Upper lobe of left lung (tissue), 6 donors: ENCODE data around the gene PAX7. TPM values are rescaled to one million over a fixed set of nuclear protein-coding genes. Genes with fewer than 3 reads are reported as not detected.

ENCODE experiments used
- ATAC-seq, 2 donors: fragments of 200-7000 bp; cut with Tn5 transposase; one replicate each; pipeline ENCODE4 v1.9.1; 2022; ENCODE audit warnings: mild to moderate bottlenecking in 2 of 2, moderate library complexity in 2 of 2; ENCODE audit not compliant: low FRiP score in 2 of 2
- DNase-seq, 2 donors: peaks; one replicate each; pipeline ENCODE4 v3.0.0-alpha.2; 2019 to 2020
- H3K27ac ChIP-seq, 4 donors: fragments of 200-600 bp; sonication (generic); one replicate each; pipeline ENCODE4 v1.5.1; 2016 to 2019
- H3K27me3 ChIP-seq, 4 donors: fragments of 200-600 bp; sonication (generic); one replicate each; pipeline ENCODE4 v1.5.1; 2017 to 2019
- H3K36me3 ChIP-seq, 4 donors: fragments of 200-600 bp; sonication (generic); one replicate each; pipeline ENCODE4 v1.5.1; 2016 to 2019
- H3K4me1 ChIP-seq, 4 donors: fragments of 200-600 bp; sonication (generic); one replicate each; pipeline ENCODE4 v1.5.1; 2018 to 2019
- H3K4me3 ChIP-seq, 4 donors: fragments of 200-600 bp; sonication (generic); one replicate each; pipeline ENCODE4 v1.5.1; 2017 to 2019; ENCODE audit warnings: mild to moderate bottlenecking in 2 of 4, moderate library complexity in 1 of 4
- H3K9me3 ChIP-seq, 4 donors: fragments of 200-600 bp; sonication (generic); one replicate each; pipeline ENCODE4 v1.5.1; 2018 to 2019
- CTCF ChIP-seq, 6 experiments: fragments of 450-650 bp in 4 of 6; fragments of 200-600 bp in 2 of 6; sonication (generic) in 2 of 6; IDR thresholded peaks; one replicate each; pipeline ENCODE4 v1.5.1; 2016 to 2019; ENCODE audit warnings: antibody characterized with exemption in 6 of 6
- EP300 ChIP-seq, 4 donors: sonication (generic); formaldehyde crosslinking; IDR thresholded peaks; one replicate each; pipeline ENCODE4 v1.5.1; 2017; ENCODE audit warnings: antibody characterized with exemption in 4 of 4, control low read depth in 2 of 4
- POLR2A ChIP-seq, 4 donors: fragments of 450-650 bp; IDR thresholded peaks; one replicate each; pipeline ENCODE4 v1.5.1; 2016 to 2017; ENCODE audit warnings: antibody characterized with exemption in 4 of 4, mild to moderate bottlenecking in 2 of 4
- POLR2AphosphoS5 ChIP-seq, 2 donors: sonication (generic); formaldehyde crosslinking; IDR thresholded peaks; one replicate each; pipeline ENCODE4 v1.5.1; 2017; ENCODE audit warnings: antibody characterized with exemption in 2 of 2
- WGBS, 2 donors: methylation state at CpG; one replicate each; pipeline ENCODE4 v1.1.5; 2017 to 2018; 5-methylcytosine and 5-hydroxymethylcytosine counted together
- total RNA-seq, 6 donors: library from RNA; depleted of rRNA in 4 of 6; stranded (reverse); fragments of >200 nt in 4 of 6; gene quantifications; one replicate each; pipeline versions ENCODE4 v1.1.0 to v1.2.1, GENCODE V29; 2016 to 2021
- donor health status: DM: no; HTN: no; CAD: no; lungs with moderate emphysema.
- donor health status: DM: no; HTN: yes; CAD: no; lungs with severe emphysema.

The PAX7 gene
- total RNA-seq, 6 donors from 2014 or later, result not detected

DNA sequence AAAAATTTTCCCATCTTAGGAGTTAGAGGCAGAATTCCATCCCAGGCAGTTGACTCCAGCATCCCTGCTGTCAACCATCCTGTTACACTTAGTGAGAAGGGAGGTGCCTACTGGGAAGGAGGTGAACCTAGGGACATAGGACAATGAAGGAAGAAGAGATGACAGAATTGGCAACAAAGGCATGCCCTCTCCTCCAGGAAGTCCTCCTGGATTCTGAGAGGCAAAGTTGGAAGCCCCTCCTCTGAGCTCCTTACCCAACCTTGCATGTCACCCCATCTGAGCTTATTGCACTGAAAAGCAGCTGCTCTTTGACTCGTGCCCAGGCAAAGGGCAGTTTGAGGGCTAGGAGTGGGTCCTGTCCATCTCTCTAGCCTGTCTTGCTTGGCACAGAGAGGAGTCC, 66.9 kb downstream of the PAX7 start:
- 41 to 45% methylated on average over 1 of the region's 1 CpG for WGBS, 2 donors

DNA sequence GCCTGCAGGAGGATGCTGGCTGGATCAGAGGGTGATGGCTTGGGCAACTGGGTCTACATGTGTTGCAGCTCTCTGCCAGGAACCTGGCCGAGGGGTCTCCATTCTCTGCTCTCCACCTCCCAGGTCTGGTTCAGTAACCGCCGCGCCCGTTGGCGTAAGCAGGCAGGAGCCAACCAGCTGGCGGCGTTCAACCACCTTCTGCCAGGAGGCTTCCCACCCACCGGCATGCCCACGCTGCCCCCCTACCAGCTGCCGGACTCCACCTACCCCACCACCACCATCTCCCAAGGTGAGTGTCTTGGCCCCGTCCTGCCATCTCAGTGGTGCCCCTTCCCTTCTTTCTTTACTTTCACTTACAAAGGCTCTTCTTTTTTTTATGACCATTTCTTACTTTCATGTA, 69.9 kb downstream of the PAX7 start:
- DNase-seq, result no peak
- 92 to 95% methylated on average over 12 of the region's 12 CpGs for WGBS, 2 donors

More for the DNA sequence above, 66.9 kb downstream of the PAX7 start:
- H3K36me3 ChIP-seq, result no peaks in the 10 kb centered on the region
- no peak for DNase-seq
- no peaks in the 10 kb centered on the region for H3K4me1 ChIP-seq
- no peak overlapping the region for H3K27ac ChIP-seq
- H3K9me3 ChIP-seq, result no peaks in the 10 kb centered on the region
- no peak overlapping the region for H3K4me3 ChIP-seq
- TF ChIP-seq POLR2A (IDR thresholded peaks at IDR 0.05) (no peak), EP300 (IDR thresholded peaks at IDR 0.05) (no peak), CTCF (IDR thresholded peaks at IDR 0.05) (no peak), POLR2AphosphoS5 (IDR thresholded peaks at IDR 0.05) (no peak)
- no peak for ATAC-seq
- peaks cover 0 to 8% (median 1%) of the 10 kb centered on the region in 4 donors for H3K27me3 ChIP-seq

DNA sequence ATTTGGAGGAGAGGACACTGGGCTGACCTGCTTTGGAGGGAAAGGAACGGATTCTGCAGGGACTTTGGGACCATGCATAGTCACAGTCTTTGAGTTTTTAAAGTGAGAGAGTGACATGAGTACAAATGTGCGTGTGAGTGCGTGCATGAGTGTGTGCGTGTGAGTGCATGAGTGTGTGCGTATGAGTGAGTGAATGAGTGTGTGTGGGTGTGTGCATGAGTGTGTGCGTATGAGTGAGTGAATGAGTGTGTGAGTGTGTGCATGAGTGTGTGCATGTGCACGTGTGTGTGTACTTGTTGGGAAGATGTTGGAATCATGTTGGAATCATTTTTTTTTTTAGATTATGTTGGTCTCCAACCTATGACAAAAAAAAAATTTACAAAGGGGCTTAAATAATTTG, 70.5 kb downstream of the PAX7 start:
- H3K9me3 ChIP-seq, result no peaks in the 10 kb centered on the region
- 78 to 83% methylated on average over 7 of the region's 7 CpGs for WGBS, 2 donors
- H3K4me3 ChIP-seq, result no peak overlapping the region
- DNase-seq (no peak), ATAC-seq (no peak)
- no peaks in the 10 kb centered on the region for H3K4me1 ChIP-seq
- H3K36me3 ChIP-seq, result no peaks in the 10 kb centered on the region
- H3K27me3 ChIP-seq, result peaks cover 0 to 6% (median 2%) of the 10 kb centered on the region in 4 donors
- no peak overlapping the region for H3K27ac ChIP-seq
- TF ChIP-seq POLR2A (IDR thresholded peaks at IDR 0.05), result no peak
- TF ChIP-seq POLR2AphosphoS5 (IDR thresholded peaks at IDR 0.05), result no peak
- TF ChIP-seq CTCF (IDR thresholded peaks at IDR 0.05), result no peak
- TF ChIP-seq EP300 (IDR thresholded peaks at IDR 0.05), result no peak

More for the DNA sequence above, 69.9 kb downstream of the PAX7 start:
- no peak overlapping the region for H3K27ac ChIP-seq
- TF ChIP-seq CTCF (IDR thresholded peaks at IDR 0.05), result no peak
- no peak for TF ChIP-seq POLR2A (IDR thresholded peaks at IDR 0.05)
- no peak for TF ChIP-seq POLR2AphosphoS5 (IDR thresholded peaks at IDR 0.05)
- no peak for TF ChIP-seq EP300 (IDR thresholded peaks at IDR 0.05)
- H3K27me3 ChIP-seq, result peaks cover 0 to 6% (median 2%) of the 10 kb centered on the region in 4 donors
- H3K9me3 ChIP-seq, result no peaks in the 10 kb centered on the region
- ATAC-seq, result no peak
- H3K4me1 ChIP-seq, result no peaks in the 10 kb centered on the region
- H3K36me3 ChIP-seq, result no peaks in the 10 kb centered on the region
- H3K4me3 ChIP-seq, result no peak overlapping the region

DNA sequence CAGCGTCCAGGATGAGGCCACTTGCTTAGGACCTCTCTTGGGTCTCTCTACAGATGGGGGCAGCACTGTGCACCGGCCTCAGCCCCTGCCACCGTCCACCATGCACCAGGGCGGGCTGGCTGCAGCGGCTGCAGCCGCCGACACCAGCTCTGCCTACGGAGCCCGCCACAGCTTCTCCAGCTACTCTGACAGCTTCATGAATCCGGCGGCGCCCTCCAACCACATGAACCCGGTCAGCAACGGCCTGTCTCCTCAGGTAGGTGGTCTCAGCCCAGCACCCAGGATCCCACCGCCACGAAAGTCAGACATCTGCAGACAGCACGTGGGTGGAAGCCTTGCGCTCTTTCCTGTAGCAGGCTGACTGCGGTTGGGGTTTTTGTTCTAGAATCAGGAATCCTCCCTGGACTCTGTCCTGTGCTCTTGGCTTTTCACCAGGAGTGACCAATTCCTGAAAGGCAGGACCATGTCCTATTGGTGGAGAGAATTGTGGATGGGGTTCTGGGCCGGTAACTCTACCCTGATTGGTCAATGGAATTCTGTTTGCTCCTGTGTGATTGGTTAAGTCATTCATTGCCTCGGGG, 72.5 kb downstream of the PAX7 start:
- peaks cover 0 to 6% (median 2%) of the 10 kb centered on the region in 4 donors for H3K27me3 ChIP-seq
- H3K36me3 ChIP-seq, result no peaks in the 10 kb centered on the region
- H3K27ac ChIP-seq, result no peak overlapping the region
- H3K4me1 ChIP-seq, result no peaks in the 10 kb centered on the region
- H3K4me3 ChIP-seq, result no peak overlapping the region
- H3K9me3 ChIP-seq, result no peaks in the 10 kb centered on the region
- WGBS, 2 donors, result 59 to 66% methylated on average over 5 to 21 of the region's 21 CpGs
- ATAC-seq (peak in 1 of 2 donors; percentile 35), DNase-seq (no peak)
- TF ChIP-seq POLR2A (IDR thresholded peaks at IDR 0.05) (no peak), EP300 (IDR thresholded peaks at IDR 0.05) (no peak), POLR2AphosphoS5 (IDR thresholded peaks at IDR 0.05) (no peak), CTCF (IDR thresholded peaks at IDR 0.05) (no peak)

- no peak overlapping the region for H3K27ac ChIP-seq
- H3K36me3 ChIP-seq, result no peaks in the 10 kb centered on the region
- ATAC-seq (no peak), DNase-seq (no peak)
- H3K9me3 ChIP-seq, result no peaks in the 10 kb centered on the region
- TF ChIP-seq POLR2A (IDR thresholded peaks at IDR 0.05) (no peak), CTCF (IDR thresholded peaks at IDR 0.05) (no peak), EP300 (IDR thresholded peaks at IDR 0.05) (no peak), POLR2AphosphoS5 (IDR thresholded peaks at IDR 0.05) (no peak)
- WGBS, 2 donors, result 27 to 29% methylated on average over 12 of the region's 12 CpGs
- no peaks in the 10 kb centered on the region for H3K4me1 ChIP-seq
- no peak overlapping the region for H3K4me3 ChIP-seq
- peaks cover 0 to 4% (median 2%) of the 10 kb centered on the region in 4 donors for H3K27me3 ChIP-seq
Measured at GRCh38 chr1:18705811-18706210, 75.2 kb downstream of the PAX7 start.
